COLO668 (cell line): ENCODE results near the gene CAMK2A.

Experiments
- DNase-seq: peaks from one replicate; lab custom pipeline; 2025; ENCODE audit not compliant: unreplicated experiment; lab: John Stamatoyannopoulos, UW

The CAMK2A gene

DNA sequence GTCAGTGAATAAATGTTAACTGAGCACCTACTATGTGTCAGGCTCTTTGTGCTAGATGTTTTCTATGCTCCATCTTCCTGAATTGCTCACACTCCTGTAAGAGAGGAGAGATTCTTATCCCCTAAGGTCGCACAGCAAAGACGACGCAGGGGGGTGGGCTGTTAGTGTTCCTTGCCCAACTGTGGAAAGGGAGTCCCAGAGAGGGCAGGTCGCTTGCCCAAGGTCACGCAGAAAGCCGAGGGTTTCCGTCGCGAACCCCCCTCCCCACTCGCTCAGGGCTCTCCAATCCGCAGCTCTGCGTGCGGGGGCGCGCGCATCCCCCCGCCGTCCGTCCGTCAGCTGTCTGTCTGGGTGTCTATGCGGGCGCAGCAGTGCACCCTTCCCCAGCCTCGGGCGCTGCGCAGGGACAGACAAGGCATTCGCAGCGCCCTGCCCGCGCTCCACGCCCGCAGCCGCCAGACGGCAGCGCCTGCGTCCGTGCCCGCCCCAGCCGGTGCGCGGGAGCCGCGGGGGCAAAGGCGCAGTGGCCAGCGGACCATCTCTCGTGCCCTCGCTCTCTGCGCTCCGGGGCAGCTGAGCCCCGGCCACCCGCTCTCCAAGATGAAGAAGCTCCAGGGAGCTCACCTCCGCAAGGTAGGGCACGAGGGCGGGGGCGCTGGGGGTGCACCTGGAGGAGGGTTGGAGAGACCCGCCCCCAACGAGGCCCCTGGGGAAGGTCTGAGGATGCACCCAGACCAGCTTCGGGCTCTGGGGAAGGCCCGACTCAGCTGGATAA, 99.7 kb downstream of the CAMK2A start, which contains the start of gene SLC6A7:
SLC6A7 (plus strand) TSS at position 335 of the 775 bp plus-strand sequence; CDS start at position 601, 266 bp downstream.
- no peak for DNase-seq

DNA sequence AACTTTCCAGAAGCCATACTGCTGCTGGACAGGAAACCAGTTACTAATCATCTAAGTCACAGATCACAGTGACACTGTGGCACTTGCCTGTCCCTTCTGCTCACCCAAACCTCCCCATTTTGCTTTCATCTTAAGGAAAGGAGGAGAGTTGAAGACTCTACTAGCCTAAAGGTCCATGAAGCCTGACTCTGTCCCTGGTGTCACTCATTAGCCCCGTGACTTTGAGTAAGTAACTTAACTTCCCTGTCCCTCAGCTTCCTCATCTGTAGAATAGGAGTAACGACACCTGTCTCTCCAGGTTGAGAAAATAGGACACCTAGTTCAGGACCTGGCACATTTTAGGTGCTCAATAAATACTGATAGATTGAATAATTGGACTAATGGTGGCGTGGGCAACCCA, 100.2 kb downstream of the CAMK2A start:
- no peak for DNase-seq

DNA sequence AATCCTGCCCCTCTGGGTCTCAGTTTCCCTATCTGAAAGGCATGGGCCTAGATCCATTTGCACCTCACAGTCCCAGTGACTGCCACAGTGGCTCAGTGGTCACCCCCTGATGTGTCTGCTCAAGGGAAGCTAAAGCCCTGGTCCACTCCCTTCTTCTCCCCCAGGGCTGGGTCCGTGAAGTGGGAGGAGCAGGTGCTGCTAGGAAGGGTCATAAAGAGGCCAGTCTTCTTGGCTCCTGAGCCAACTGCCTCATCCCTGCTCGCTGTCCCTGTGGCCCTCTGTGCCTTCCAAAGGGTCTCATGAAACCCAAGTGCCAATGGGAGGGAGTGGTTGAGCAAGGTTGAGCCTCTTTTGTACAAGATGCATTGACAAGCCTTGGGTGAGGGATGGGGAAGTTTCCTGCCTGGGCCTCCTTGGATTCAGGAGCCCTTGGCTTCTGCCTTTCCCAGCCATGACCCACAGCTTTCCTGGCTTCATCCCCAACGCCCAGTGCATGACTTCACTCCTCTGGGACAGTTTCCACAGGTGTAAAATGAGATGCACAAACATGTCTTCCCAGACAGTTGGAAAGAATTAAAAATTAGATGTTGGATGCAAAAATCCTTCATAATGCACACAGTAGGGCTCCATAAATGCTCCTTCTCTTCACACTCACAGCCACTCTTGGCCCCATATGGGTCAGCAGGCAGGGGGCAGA, 101.3 kb downstream of the CAMK2A start:
- DNase-seq: no peak

DNA sequence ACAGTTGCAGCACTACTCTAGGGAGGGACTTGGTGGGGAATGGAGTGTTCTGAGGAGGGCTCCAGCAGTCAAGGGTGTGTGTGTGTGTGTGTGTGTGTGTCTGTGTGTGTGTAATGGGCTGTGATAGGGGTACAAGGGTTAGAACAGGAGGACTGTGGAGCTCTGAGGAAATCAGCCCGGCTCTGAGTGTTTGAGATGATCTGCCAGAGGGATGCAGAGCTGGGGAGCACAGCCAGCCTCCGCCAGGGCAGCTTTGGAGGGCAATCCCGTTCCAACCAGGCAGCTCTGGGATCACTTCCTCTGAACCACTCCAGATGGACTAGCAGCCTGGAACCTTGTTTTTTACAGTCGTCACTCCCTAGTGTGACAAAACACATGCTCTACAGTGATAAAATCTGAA, 102.7 kb downstream of the CAMK2A start:
- DNase-seq: no peak

DNA sequence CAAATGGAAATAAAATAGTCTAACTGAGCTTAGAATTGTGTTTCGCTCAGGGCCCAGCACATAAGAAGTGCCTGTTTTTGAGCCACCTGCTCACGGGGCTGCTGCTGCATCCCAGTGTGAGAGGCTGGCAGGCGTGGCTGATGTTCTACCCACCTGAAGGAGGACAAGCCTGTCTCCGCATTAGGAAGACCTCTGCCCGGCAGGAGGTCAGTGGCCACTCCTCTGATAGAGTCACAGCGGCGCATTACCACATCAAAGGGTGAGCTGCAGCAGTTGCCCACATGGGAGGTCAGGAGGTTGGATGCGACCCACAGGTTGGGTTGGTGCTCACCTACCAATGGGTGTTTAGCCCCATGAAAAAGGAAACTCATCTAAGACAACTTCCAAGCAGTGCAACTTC, 103.4 kb downstream of the CAMK2A start:
- DNase-seq: no peak

DNA sequence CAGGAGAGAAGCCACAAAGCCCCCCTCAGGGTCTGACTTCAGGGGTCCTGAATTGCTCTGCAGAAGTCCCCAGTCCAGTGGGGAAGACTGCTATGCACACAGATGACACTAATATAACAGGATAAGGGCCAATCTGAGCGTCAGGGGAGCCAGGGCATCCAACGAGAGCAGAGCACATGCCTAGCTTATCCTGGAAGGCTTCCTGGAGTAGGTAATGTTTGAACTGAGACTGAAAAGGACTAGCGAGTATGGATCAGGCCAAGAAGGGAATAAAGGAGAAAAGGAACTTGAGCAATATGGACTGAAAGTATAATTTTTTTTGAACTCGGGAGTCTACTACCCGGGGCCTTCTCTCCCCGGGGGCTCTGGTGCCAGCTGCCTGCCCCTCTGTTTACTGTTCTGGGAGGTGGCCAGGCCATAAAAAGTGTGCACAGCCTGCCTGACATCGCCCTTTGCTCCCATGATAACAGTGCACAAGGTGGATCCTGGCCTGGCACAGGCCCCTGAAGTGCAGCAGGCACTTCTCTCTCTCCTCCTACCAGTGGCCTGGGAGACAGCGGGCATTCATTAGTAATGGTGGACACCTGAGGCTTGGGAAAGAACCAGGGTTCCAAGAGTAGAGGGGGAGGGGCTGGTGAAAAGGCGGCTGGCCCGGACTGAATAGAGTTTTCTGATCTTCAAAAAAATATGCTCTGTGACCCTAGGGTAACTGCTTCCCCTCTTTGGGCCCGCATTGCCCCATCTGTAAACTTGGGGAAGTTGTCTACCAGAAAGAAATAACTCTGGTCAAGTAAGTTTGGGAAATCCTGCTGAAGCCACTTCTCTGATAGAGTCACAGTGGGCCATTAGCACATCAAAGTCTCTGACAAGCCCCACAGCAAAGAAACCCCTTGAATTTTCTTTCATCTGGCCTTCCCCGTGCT, 104.3 kb downstream of the CAMK2A start:
- no peak for DNase-seq

DNA sequence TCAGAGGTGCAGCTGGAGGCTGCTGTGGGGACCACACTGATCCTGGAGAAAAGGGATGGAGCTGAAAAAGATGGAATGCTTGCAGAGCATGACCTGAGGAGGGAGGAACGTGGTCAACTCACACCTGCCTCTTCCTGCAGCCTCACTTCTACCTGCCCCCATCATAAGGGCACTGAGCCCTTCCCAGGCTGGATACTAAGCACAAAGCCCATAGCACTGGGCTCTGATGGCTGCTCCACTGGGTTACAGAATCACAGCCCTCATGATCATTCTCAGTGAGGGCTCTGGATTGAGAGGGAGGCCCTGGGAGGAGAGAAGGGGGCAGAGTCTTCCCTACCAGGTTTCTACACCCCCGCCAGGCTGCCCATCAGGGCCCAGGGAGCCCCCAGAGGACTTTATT, 105.6 kb downstream of the CAMK2A start:
- DNase-seq: no peak

DNA sequence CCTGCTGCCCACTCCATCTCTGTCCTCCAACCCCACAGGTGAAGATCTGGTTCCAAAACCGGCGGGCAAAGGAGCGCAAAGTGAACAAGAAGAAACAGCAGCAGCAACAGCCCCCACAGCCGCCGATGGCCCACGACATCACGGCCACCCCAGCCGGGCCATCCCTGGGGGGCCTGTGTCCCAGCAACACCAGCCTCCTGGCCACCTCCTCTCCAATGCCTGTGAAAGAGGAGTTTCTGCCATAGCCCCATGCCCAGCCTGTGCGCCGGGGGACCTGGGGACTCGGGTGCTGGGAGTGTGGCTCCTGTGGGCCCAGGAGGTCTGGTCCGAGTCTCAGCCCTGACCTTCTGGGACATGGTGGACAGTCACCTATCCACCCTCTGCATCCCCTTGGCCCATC, 106.1 kb downstream of the CAMK2A start:
- DNase-seq: no peak

DNA sequence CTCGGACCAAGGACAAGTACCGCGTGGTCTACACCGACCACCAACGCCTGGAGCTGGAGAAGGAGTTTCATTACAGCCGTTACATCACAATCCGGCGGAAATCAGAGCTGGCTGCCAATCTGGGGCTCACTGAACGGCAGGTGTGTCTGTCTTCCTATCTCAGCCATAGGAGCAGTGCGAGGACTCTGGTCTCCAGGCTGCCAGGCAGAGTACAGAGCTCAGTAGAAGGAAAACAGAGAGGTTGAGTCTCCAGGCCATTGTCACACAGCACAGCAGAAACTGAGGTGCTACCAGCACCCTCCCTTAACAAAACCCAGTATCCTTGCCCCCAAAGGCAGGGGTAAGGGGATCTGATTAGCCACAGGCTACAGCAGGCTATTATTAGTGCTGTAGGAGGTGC, 106.8 kb downstream of the CAMK2A start:
- DNase-seq: no peak

DNA sequence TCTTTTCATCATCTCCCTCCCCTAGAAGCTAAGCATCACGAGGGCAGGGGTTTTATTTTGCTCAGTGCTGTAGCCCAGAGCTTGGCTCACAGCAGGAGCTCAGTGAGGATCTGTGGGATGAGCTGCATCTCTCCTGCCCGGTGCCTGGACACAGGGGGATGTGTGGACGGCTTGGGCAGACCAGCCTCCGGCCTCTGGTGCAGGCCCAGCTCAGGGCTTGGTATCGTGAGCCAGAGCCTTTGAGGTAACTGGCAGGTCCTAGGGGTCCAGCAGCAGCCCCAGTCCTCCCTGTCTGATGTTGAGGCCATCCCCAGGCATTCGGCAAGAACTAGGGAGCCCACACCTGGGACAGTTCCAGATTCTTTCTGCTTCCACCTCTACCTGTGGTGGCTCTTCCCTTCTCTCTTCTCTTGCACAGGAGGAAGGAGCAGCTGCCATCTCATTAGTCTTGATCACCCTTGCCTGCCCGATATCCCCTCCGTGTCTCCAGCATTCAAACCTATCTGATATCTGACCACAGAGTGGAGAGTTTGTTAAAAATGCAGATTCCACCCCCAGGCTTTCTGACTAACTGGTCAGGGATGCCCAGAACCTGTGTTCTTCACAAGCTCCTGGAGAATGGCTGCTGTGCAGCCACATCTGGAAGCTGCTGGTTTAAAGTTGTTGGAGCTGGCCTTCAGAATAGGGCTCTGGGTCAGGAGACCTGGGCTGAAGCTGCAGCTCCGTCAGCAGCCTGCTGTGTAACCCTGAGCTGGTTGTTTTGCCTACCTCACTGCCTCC, 107.6 kb downstream of the CAMK2A start:
- no peak for DNase-seq

DNA sequence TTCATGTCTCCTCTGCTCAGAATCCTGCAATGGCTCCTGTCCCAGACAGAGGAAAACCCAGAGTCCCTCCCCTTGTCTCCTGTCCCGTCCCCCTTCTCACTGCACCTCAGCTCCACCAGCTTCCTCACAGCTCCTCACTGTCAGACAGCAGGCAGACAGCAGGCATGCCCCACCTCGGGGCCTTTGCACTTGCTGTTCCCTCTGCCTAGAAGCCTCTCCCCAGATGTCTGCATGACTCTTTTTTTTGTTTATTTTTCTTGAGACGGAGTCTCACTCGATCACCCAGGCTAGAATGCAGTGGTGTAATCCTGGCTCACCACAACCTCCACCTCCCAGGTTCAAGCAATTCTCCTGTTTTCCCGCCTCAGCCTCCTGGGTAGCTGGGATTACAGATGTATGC, 108.5 kb downstream of the CAMK2A start:
- DNase-seq: no peak

DNA sequence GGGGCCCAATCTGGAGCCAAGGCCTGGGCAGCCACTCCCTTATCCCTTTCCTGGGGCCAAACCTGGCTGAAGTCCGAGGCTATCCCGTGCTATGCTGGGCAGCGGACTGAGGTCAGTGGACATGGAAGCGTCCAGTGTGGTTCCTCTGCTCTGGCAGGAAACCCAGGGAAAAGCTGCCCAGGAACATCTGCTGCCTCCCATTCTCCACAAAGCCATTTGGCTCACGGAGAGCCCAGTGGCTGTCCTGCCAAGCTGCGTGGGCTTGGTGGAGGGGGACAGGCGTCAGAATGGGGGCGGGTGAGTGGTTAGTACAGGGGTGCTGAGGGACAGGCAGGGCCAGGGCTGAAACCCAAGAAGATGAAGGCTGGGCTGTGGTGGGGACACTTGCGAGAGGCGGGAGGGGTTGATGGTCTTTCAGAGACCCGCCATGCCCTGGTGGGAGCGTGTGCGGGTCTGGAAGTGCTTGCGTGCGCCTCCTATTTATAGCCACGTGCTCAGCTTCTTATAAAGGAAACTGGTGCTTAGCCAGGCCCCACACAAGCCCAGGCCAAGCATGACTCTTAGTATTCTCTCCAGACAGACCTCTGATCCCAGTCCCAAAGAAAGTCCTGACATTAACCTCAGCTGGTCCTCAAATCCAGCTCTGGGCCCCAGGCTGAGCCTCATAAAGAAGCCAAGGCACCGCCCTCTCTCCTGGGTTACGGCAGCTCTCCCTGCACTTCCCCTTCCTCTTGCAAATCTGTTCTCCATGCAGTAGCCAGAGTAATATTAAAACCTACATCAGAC, 109.1 kb downstream of the CAMK2A start:
- DNase-seq: no peak

DNA sequence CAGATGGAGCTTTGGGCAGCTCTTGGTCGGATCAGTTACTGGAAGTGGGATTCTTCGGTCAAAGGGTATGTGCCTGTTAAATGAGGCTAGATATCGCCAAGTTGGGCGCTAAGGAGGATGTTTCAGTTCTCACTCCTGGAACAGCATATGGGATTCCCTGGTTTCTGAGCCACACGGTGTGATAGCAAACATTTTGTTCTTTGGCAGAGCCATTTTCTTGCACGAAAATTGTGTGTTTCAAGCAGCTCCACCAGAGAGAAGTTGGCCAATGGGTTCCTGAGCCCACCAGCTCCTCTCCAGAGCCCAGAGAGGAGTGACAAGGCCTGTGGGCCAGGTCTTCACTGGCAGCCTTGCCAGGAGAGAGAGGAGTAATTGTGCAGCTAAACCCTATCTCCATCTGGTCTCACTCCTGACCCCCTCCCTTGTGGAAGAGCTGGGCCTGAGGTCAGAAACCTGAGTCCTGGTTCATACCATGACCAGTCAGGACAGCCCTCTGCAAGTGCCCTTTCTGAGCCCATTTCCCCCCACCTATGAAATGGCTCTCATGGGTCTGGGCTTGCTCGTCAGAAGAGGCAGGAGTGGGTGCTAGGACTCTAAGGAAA, 110.5 kb downstream of the CAMK2A start:
- DNase-seq: no peak

DNA sequence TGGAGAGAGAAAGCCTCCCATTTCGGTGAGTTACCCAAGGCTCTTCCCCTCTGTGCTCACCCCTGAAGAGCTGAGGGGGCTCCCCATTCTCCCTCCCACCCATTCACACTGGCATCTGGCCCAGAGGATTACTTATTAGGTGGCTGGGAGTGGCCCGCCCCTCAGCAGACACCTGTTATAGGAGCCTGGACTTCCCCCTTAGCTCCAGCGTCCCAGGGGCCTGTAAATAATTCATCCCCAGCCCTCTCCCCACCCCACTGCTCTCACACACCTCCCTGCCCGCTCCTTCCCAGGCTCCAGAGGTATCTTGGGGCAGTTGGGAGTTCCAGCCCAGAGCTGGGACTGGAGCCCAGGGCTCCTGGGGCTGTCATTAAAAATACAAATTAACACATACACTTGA, 111.3 kb downstream of the CAMK2A start:
- DNase-seq: no peak

DNA sequence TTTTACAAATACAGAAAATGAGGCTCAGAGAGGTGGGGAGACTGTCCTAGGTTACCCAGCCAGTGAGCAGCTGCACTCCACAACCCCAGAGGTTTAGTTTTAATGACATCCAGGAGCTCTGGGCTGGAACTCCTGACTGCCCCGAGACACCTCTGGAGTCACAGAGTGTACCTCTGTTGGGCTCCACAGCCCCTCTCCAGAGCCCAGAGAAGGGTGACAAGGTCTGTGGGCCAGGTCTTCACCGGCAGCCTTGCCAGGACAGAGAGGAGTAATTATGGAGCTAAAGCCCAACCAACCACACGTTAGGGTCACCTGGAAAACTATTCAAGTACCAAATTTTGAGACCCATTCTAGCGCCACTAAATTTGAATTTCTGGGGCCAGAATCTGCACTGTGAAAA, 111.9 kb downstream of the CAMK2A start:
- DNase-seq: no peak

DNA sequence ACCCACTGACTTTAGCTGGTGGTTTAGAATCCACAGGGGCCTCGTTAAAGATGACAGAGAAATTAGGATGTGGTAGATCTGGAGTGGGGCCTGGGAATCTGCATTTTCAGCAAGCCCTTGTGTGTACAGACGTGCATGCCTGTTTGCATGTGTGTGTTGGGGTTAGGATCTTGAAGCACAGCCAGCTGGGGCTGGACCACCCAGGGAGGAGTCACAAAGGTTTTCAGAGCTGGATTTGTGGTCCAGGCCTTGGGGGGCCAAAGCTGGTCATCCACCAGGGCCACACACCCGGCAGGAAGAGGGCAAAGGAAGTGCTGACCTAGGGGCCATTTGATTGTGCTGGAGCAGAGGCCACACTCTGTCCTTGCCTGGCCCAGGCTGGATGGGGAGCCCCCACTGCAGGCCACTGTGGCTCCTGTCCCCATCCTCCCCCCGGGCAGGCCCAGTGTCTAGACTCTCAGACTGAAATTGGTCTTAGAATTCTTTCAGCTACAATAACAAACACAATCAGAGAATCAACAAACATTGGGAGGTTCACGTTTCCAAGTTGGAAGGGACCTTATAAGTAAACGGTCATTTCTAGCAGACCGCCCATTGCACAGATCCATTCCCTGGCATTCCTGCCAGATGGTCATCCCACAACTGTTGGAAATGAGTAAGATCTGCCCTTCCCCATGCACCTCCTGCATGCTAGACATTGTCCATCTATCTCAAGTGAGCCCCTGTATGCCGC, 112.7 kb downstream of the CAMK2A start:
- no peak for DNase-seq

DNA sequence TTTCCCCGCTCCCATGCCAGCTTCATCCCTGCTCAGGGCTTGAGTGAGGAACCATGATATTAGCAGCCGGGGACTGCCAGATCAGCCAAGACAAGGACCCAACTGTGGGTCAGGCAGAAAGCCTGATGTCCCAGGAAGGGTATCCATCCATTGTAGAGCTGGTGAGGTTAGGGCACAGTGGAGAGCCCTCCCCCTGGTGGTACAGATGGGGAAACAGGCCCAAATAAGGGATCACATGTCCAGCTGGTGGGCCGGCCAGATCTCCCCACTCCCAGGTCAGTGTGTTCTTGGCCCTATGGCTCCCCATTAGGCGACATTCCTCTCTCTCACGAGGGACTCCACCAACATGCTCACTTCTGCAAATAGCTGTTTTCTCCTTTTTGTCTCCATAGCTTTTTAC, 114.0 kb downstream of the CAMK2A start:
- no peak for DNase-seq

DNA sequence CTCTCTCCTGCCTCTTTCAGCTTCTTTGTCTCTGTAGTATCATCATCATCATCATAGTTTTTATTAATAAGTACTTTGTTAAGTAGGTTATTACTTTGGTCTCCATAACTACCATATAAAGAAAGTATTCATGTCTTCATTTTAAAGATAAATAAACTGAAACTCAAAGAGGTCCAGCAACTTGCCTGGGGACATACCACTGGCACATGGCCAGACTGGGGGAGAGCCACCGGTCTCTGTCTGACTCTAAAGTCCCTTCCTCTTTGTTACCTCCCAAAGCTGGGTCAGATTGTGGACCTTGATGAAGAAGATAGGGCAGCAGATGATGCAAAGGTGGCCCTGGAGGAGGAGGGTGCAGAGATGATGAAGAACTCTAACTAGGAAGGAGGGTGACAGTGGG, 114.5 kb downstream of the CAMK2A start:
- DNase-seq: no peak

DNA sequence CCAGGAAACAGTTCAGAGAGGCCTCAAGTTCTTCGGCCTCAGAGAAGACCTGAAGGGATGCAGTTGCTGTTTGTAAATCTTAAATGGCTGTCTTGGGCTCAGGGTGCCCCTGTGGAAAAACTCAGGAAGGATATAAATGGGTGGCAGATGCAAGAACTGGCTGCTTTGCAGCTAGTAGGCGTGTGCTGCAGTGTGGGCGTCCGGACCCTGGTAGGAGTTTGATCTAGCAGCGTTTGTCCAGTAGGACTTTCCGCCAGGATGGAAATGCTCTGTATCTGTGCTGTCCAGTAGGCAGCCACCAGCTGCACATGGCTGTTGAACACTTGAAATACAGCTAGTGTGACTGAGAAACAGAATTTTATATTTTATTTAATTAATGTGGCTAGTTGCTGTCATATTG, 115.3 kb downstream of the CAMK2A start:
- DNase-seq: no peak
